IPS-18c (cell line): ENCODE data around the gene ZFHX3.
"Not testable (repeated sequence)": the region's sequence is repeated elsewhere in the genome, so short reads cannot be mapped to it uniquely, and the experiment has no call there.

Experiments
- H3K4me3 ChIP-seq: 2 replicates; pipeline ENCODE4 v1.7.0; 2013; ENCODE audit warnings: low read depth, mild to moderate bottlenecking, low read length, moderate library complexity; ENCODE audit not compliant: insufficient read depth
- H3K9me3 ChIP-seq: one replicate; pipeline ENCODE4 v1.6.1; 2013; ENCODE audit warnings: mild to moderate bottlenecking, low read length, moderate library complexity; ENCODE audit not compliant: control insufficient read depth, insufficient read depth

The ZFHX3 gene

DNA sequence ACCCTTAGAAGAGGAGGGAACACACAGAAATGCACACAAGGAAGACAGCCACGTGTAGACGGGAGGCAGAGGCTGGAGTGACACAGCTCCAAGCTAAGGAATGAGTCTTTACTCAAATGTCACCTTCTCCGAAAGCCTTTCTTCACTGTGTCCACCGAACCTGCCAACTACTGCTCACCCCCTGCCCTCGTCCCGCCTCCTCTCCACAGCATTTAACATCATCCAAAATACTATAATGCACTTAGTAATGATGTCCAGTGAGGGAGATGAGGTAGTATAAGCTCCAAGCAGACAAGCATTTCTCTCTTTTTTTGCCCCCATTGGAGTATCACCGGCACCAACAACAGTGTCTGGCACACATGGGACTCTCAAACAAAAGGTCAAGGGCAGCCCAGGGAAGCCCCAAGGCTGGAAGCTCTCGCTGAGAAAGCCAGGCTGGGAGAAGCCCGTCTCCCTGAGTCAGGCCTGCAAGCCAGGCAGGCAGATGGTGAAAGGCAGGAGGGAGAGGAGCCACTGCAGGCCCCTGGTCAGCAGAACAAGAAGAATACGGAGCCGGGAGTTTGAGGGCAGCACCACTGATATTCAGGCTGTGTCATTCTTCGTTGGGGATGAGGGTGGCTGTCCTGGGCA lies 25.9 kb downstream of the ZFHX3 start:
- peaks cover 3% of the 10 kb centered on the region for H3K9me3 ChIP-seq
- H3K4me3 ChIP-seq, result no peak overlapping the region

DNA sequence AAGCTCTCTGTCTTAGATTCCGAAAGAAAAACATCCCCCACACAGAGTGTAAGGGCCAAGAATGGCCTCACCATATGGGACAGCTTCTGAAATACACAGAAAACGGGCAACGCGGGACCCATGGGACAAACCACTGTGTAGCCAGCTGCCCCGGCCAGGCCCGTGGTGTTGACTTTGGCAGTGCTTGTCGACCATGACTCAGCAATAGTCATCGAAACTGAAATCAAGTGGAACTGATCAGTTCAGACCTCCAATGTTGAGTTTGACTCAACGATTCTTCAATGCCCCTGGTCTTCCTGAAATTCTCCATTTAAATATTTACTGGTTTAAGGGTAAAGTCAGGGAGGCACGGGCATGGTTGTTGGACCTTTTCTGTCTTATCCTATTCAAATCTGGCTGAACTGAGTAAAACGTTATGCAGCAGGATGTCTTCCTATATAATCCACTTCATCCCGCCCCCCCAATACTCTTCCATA lies 27.5 kb downstream of the ZFHX3 start:
- H3K9me3 ChIP-seq, result peaks cover 3% of the 10 kb centered on the region
- no peak overlapping the region for H3K4me3 ChIP-seq

DNA sequence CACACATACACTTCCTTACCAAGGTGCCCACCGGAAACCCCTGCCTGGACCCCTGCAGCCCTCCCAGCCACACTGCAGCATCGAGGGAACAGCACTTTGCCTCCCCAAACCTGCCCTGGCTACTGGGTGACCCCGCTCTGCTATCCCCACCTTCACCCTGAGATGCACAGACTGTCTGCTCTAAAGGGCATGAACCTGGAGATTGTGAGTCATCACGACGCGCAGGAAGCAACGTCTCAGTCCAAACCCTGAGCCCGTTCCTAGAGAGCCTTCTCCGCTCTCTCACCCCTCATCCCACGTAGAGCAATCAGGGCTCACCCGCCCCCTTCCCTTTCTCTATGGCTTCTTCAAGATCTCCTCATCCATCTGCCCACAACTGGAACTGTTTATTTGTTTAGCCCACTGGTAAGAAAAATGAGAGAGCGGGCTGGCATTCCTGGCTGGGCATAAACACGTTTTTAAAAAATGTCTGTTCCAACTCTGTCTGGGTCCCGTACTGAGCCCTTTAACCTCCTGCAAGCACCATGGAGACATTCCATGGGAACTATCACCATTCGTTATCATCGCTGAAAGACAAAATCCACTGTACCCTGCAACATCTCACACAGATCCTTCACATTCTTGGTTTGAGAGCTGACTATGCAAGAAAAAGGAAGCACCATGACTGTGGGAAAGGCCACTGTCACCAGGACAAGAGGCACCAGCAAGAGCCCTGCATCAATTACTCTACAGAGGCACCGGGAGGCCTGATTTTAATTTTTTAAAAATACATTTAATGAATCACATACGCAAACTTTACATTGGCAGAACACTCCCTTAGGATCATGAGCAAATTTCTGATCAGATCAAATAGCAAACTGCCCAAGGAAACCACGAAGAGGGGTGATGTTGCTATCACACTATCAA lies 28.2 kb downstream of the ZFHX3 start:
- Histone ChIP-seq H3K9me3 (peaks cover 3% of the 10 kb centered on the region), H3K4me3 (no peak overlapping the region)

- Histone ChIP-seq H3K9me3 (peaks cover 3% of the 10 kb centered on the region), H3K4me3 (no peak overlapping the region)
Observed at GRCh38 chr16:73018821-73019456, 29.0 kb downstream of the ZFHX3 start.

DNA sequence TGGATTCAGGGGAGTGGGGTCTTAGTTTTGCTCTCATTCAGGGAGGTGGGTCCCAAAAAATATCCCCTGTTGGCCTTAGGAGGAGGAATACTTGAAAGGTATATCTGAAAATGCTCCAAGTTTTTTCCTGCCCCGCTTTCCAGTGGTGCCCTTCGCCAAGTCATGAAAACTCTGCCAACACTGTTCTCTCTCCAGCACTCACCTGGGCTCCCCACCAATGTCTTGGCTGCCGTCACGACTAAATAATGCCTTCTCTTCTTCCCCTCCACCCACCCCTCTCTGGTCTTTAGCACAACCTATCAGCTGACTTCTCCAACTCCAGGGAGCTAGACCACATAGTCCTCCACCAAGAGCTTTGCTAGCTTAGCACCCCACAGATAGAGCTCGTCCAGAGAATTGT lies 30.6 kb downstream of the ZFHX3 start:
- H3K4me3 ChIP-seq, result no peak overlapping the region
- peaks cover 3% of the 10 kb centered on the region for H3K9me3 ChIP-seq

- H3K4me3 ChIP-seq, result no peak overlapping the region
- peaks cover 3% of the 10 kb centered on the region for H3K9me3 ChIP-seq
Observed at GRCh38 chr16:73016488-73016830, 31.5 kb downstream of the ZFHX3 start.

DNA sequence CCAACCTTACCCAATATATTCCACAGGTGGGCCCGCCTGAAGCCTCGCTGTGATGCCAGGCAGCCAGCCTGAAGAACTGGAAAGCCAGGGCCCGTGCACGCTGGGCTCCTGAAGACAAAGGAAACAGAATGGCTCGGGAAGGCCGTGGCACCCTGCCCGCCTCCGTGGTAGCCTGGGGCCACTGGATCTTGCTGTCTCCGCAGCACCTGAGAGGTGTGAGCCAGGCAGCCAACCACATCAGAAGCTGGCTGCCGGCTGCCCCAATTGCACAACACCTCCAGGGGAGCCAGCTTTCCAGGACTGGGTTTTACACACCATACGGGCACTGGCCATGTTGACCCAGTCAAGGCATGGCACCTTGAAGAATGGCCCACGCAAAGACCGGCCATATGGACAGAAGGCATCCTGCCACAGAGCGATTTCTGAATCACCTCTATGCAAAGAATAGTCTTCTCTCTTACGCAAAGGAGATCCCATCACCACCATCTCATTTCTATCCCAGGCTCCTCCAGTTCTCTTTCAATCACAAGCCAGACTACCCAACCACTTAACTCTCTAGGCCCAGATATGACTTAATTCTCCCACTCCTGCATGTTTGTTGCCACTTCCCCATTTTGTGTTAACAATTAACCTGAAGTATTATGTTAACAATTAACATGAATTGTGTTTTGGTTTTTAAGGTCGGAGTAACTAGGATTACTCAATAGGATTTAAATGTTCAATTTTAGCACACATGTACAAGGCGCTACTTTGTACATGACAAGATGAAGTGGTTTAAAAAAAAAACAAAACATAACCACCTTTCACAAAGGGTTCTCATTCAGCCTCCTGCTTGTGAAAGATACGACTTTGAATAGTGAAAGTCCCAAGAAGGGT lies 32.1 kb downstream of the ZFHX3 start:
- H3K4me3 ChIP-seq, result no peak overlapping the region

GRCh38 chr16:73014768-73015167 lies 33.2 kb downstream of the ZFHX3 start:
- Histone ChIP-seq H3K4me3 (no peak overlapping the region), H3K9me3 (peaks cover 3% of the 10 kb centered on the region)

More for the DNA sequence above, 32.1 kb downstream of the ZFHX3 start:
- H3K9me3 ChIP-seq, result peaks cover 3% of the 10 kb centered on the region

DNA sequence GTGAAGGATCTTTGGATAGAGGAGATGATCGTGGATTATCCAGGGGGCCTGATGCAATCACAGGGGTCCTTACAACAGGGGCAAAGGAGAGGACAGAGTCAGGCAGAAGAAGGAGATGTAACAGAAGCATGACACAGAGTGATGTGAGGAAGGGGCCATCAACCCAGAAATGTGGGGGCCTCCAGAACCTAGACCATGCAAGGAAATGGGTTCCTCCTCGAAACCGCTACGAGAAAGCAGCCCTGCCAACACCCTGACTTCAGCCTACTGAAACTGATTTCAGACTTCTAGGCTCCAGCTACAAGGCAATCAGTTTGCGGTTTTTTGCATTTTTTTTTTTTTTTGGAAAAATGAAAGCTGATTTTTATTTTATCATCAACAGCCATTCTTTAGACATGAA lies 34.0 kb downstream of the ZFHX3 start:
- Histone ChIP-seq H3K4me3 (no peak overlapping the region), H3K9me3 (no peaks in the 10 kb centered on the region)

DNA sequence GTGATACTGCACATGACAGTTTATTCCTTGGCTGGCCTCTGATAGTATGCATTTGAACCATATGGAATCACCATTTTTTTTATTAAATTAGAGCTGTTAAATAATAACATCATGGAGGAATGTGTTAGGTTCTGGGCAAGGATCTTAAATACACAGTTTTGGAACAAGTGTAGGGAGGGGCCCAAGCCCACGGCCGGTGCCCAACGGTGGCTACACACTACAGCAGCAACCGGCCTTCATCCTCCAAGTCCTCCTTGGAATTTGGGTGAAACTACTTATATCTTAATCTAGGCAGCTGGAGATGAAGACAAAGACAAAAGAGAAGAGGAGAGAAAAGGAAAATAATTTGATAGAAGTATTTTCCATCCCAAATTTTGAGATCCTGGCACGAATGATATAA lies 35.6 kb downstream of the ZFHX3 start:
- Histone ChIP-seq H3K4me3 (no peak overlapping the region), H3K9me3 (no peaks in the 10 kb centered on the region)

DNA sequence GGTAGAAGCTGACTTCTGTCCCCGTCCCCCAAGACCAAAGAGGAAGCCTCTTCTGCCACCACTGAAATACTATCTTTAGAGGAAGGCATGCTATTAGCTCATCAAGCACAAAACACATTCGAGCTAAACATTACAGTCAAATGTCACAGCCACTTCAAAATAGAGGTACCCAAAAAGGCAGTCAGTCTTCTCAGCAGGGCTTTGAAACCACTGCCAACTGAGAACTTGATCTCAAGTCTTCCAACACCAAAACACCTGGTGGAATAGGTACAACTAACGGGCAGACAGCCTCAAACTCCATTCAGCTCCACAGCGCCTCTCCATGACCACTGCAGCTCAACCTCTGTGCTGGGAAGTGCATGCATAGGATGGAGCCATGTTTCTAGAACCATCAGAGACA lies 36.0 kb downstream of the ZFHX3 start:
- H3K9me3 ChIP-seq, result no peaks in the 10 kb centered on the region
- H3K4me3 ChIP-seq, result no peak overlapping the region

- no peak overlapping the region for H3K4me3 ChIP-seq
Observed at GRCh38 chr16:73010150-73010676, 37.7 kb downstream of the ZFHX3 start.

GRCh38 chr16:73009710-73010109 lies 38.2 kb downstream of the ZFHX3 start:
- H3K9me3 ChIP-seq, H3K4me3 ChIP-seq: not testable (repeated sequence)

More at GRCh38 chr16:73010150-73010676, 37.7 kb downstream of the ZFHX3 start:
- no peaks in the 10 kb centered on the region for H3K9me3 ChIP-seq

- Histone ChIP-seq H3K4me3 (no peak overlapping the region), H3K9me3 (peaks cover 2% of the 10 kb centered on the region)
Observed at GRCh38 chr16:73006026-73006425, 41.9 kb downstream of the ZFHX3 start.

DNA sequence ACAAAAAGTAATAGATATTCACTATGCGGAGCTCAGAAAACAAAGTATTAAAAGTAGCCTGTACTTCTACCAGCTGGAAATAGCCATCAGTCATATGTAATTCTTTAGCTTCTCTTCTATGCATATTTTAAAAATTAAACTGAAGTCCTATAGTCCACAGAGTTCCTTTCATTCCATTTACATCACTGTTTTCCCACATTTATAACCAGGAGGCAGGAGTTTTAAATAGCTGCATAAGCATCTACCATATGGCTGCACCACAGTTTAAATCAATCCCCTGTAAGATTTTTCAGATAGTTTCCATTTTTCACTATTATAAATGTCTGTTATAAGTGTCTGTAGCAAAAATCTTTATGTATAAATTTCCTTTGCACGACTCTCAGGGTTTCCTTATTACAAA lies 45.1 kb downstream of the ZFHX3 start:
- Histone ChIP-seq H3K9me3 (peaks cover 2% of the 10 kb centered on the region), H3K4me3 (no peak overlapping the region)

- Histone ChIP-seq H3K9me3 (peaks cover 2% of the 10 kb centered on the region), H3K4me3 (no peak overlapping the region)
Observed at GRCh38 chr16:73000907-73001521, 46.9 kb downstream of the ZFHX3 start.
